Activated CD4-positive, alpha-beta T cell treated with anti-CD3 and anti-CD28 coated beads for 24 hours (primary cell): ENCODE results near the gene SLC26A5.

Source experiments
- DNase-seq, 2 donors: peaks; one replicate each; pipeline ENCODE4 v3.0.0-alpha.2; 2020; ENCODE audit warnings: low read depth in 2 of 2

SLC26A5 gene

DNA sequence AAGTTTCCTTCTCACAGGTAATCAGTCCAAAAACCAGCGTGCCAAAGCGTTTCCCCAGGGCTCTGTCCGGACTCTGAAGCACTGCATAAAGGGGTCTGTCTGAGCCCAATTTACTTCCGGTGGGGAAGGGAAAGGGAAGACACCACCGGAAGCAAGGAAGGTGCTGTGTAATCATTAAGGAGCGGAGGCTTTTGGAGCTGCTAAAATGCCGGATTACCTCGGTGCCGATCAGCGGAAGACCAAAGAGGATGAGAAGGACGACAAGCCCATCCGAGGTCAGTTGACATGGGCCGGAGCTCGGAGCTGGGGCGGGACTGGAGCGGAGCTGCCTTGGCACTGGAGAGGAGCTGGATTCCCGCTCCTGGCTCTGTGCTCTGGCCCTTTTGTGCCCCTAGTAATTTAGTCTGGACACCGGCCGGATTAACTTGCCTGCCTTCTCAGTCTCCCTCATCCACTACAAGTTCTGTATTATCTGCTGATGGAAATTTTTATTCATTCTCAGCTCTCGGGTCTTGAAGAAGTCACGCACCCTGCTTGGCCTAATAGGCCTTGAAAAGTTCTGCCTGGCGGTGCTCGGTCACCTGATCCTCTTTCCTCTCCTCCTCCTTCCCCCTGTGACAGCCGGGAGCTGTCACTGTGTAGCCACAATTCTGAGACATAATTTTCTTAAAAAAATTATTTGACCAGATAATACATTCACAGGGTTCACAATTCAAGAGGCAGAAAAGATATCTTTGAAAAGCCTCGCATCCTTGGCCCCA, 98.3 kb downstream of the SLC26A5 start, which contains the start of gene PSMC2:
Gene PSMC2, plus strand, starts transcription at position 137 of the 761 bp plus-strand sequence. Its CDS starts 69 bp downstream, at position 206.
- peak; percentile 61 to 74 for DNase-seq

DNA sequence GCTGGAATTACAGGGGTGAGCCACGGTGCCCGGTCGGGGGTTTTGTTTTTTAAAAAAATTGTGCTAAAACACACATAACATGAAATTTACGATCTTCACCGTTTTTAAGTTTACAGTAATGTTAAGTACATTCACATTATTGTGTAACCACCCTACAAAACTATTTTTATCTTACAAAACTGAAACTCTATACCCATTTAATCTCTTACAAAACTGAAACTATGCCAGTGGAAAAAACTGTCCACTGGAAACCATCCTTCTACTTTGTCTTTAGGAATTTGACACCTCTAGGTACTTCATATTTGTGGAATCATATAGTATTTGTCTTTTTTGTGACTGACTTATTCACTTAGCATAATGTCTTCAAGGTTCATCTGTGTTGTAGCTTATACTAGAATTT, 99.6 kb downstream of the SLC26A5 start:
- no peak for DNase-seq

DNA sequence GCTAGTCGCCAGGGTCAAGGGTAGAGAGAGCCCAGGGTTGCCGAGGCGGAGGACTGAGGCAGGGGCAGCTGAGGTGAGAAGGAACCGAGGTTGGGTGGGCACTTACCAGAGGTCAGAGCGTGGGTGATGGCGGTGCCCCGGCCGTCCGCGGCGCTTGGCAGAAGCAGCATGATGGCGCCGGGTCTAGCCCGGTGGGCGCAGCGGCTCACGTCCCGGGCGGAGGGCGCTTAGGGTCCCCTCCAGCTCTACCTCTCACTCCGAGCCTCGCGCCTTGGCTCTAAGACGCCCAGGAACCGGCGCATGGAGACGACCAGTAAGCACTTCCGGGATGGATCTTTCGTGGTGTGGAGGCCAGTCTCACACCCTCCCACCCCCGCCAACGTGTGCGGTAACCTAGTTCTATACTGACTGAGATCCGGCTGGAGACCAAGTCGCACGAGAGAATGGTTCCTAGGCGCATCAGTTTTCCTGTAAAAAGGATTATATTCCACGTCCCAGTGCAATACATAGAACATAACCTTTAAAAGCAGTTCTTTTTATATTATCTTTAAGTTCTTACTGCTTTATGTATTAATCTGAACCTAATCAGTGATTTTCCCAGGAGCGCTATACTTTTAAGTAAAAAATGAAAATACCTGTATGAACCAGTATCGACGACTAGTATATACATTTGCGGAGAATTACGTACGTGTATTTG, 101.4 kb downstream of the SLC26A5 start, which contains the start of gene DNAJC2:
Gene DNAJC2, minus strand, starts transcription at position 315 of the 697 bp plus-strand sequence. Its CDS starts 145 bp downstream, at position 170.
- peak; percentile 74 to 77 for DNase-seq

DNA sequence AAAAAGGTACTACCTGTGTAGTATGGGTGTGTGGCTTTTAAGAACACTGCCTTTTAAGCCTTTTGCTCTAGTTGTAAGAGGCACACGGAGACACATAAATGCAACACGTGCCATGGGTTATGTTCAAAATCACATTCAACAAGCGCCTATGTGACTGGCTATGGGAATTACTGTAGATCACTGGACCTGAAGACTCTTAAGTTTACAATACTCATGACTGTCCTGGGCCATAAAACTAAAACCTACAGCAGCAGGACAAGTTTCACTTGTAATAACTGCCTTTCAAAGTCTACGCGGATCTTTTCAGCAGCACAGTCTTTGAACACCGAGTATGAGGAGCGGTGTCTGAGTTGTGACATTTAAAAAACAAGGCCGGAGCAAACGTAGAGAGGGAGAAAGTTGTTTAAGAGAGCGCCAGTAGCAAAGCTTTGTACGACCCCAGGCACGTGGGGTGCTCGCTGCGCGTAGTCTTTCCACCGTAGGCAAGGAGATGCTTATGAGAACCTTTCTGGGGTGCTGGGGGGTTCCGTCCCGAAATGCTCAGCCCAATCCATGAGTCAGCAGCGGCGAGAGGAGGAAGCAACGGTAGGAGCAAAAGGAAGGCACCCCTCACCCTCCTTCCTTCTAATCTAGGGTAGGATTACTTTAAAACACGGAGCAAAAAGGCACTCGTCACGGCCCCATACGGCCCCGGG, 102.1 kb downstream of the SLC26A5 start:
- DNase-seq: peak; percentile 4 to 20

DNA sequence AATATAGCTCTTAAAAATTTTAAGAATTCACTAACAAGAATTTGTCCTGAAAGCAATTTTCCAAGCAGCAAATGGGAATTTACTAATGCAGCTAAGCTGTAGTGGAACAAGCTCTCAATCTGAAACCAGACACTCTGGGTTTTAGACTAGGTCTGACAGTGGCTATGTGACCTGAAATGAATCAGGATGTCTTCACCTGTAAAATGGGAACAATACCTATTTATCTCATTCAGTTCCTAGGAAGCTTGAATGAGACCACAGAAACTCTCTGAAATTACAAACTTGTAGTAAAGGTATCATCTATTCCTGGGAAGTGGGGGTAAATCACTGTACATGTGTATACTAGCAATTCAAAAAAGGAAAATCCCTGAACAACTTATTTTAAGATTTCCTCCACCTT, 102.7 kb downstream of the SLC26A5 start:
- DNase-seq: no peak

DNA sequence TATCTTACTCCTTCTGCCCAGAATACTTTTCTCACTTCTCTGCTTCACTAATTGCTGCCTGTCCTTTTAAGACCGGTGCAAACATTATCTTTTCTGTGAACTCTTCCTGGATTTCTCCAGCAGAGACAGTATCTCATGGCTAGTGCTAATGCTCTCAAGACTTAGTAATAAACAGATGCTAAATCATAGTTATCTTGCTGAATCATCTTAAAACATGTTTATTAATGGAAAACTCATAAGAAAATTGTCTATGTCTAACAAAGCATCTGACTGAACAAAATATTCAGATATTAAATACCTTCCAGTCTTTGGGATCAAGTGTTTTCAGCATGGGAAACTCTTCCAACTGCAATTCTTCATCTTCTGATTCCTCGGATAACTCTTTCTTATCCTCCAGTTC, 104.5 kb downstream of the SLC26A5 start:
- no peak for DNase-seq

DNA sequence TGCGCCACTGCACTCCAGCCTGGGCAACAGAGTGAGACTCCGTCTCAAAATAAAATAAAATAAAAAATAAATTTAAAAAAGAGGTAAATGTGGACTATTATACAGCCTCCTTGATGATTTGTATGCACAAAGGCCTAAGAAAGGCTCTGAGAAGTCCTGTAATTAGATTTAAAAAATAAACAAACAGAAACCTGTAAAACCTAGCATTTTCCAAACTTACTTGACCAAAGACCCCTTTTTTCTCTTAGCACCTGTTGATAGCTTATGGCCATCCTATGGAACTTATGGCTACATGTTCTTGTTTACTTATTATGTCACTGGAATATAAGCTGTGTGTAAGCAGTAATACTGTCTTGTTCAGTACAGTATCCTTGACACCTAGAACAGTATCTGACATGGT, 107.1 kb downstream of the SLC26A5 start:
- no peak for DNase-seq

DNA sequence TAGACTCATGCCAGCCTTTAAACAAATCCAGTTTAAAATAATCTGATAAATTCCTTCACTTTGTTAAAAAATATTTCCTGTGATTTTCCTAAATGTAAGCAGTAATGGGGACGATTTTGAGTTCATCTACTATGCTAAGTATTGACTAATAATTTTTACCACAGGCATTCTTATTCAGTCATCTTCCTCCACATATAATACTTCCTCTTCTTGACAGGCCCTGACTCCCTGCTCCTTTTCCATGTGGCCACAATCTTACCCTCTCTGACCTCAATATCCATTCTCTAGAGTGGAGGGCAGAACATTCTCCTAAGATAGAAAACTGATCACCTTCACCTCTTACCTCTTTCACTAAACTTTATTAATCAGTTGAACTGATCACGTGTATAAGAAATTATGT, 109.2 kb downstream of the SLC26A5 start:
- no peak for DNase-seq

DNA sequence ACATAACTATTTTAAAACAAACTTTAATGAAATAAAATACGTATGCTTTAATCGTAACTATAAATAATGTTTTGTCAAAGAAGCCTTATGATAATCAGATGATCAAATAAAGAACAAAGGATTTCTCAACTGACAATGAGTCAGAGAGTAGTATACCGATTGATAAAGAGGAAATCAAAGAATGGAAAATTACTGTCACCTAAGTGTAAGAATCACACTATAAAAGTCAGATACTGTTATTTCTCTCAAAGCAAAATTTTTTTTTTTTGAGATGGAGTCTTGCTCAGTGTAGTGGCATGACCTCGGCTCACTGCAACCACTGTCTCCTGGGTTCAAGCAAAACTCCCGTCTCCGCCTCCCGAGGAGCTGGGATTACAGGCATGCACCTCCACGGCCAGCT, 120.3 kb downstream of the SLC26A5 start:
- no peak for DNase-seq
